C4-2B (cell line): Measurements from ENCODE around the gene CEP89.

Experiments used
- H3K27ac ChIP-seq: fragments of 450-650 bp; 2 replicates; pipeline ENCODE4 v1.5.1; 2017
- CTCF ChIP-seq: fragments of 450-650 bp; conservative IDR thresholded peaks from 2 replicates; pipeline ENCODE4 v1.5.1; 2017; ENCODE audit warnings: mild to moderate bottlenecking
- ZFX ChIP-seq: fragments of 450-650 bp; IDR thresholded peaks from 2 replicates; pipeline ENCODE4 v1.6.1; 2017

The CEP89 gene

GRCh38 chr19:32831611-32832010 is 140.1 kb downstream of the CEP89 start:
- no peak overlapping the region for H3K27ac ChIP-seq
- no peak for TF ChIP-seq CTCF
- TF ChIP-seq ZFX, result no peak

GRCh38 chr19:32830231-32831014 is 141.3 kb downstream of the CEP89 start:
- TF ChIP-seq ZFX (no peak), CTCF (no peak)
- H3K27ac ChIP-seq, result no peak overlapping the region

- no peak overlapping the region for H3K27ac ChIP-seq
- TF ChIP-seq CTCF (no peak), ZFX (no peak)
Measured at GRCh38 chr19:32829345-32829896, 142.3 kb downstream of the CEP89 start.

GRCh38 chr19:32828643-32829344 is 143.0 kb downstream of the CEP89 start:
- H3K27ac ChIP-seq, result no peak overlapping the region
- TF ChIP-seq CTCF (no peak), ZFX (no peak)

- TF ChIP-seq CTCF, result no peak
- no peak for TF ChIP-seq ZFX
- no peak overlapping the region for H3K27ac ChIP-seq
Measured at GRCh38 chr19:32828139-32828538, 143.6 kb downstream of the CEP89 start.
